ENCODE data around the gene SLC5A6.

Gene SLC5A6

DNA sequence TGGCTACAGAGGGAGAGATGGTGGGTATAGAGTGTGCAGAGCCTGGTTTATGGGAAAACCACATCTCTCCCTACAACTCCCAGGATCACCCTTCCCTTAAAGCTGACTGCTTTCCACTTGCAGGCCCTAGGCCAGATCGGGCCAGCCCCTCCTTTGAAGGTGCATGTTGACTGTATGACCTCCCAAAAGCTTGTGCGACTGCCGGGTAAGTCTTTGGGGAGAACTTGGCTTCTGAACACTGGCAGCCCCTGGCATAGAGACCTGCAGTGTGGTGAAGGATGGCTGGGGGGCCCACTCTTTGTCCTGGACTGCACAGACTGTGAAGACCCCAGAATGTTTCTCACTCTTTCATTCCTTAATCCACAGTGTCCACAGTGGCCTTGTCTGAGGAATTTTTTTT, 24.6 kb upstream of the SLC5A6 start:
- H3K36me3 ChIP-seq (ENCODE audit: control insufficient read depth, insufficient read depth, low read length) = peaks cover 100% of the 10 kb centered on the region
- H3K4me3 ChIP-seq (ENCODE audit: low read depth, low read length) = no peak overlapping the region
- H3K9me3 ChIP-seq (ENCODE audit: control insufficient read depth, insufficient read depth, low read length) = no peaks in the 10 kb centered on the region
- H3K9ac ChIP-seq (ENCODE audit: low read depth, low read length) = no peak overlapping the region
- no peaks in the 10 kb centered on the region for H3K27me3 ChIP-seq (ENCODE audit: control insufficient read depth, insufficient read depth, low read length)
- H3K4me1 ChIP-seq (ENCODE audit: control insufficient read depth, insufficient read depth, low read length) = no peaks in the 10 kb centered on the region
- H3K27ac ChIP-seq (ENCODE audit: low read depth, low read length) = no peak overlapping the region

GRCh38 chr2:27236136-27236535, 24.1 kb upstream of the SLC5A6 start:
- no peak overlapping the region for H3K4me3 ChIP-seq (ENCODE audit: low read depth, low read length)
- no peaks in the 10 kb centered on the region for H3K27me3 ChIP-seq (ENCODE audit: control insufficient read depth, insufficient read depth, low read length)
- no peak overlapping the region for H3K27ac ChIP-seq (ENCODE audit: low read depth, low read length)
- H3K9ac ChIP-seq (ENCODE audit: low read depth, low read length) = no peak overlapping the region
- no peaks in the 10 kb centered on the region for H3K9me3 ChIP-seq (ENCODE audit: control insufficient read depth, insufficient read depth, low read length)
- no peaks in the 10 kb centered on the region for H3K4me1 ChIP-seq (ENCODE audit: control insufficient read depth, insufficient read depth, low read length)
- H3K36me3 ChIP-seq (ENCODE audit: control insufficient read depth, insufficient read depth, low read length) = peaks cover 100% of the 10 kb centered on the region

DNA sequence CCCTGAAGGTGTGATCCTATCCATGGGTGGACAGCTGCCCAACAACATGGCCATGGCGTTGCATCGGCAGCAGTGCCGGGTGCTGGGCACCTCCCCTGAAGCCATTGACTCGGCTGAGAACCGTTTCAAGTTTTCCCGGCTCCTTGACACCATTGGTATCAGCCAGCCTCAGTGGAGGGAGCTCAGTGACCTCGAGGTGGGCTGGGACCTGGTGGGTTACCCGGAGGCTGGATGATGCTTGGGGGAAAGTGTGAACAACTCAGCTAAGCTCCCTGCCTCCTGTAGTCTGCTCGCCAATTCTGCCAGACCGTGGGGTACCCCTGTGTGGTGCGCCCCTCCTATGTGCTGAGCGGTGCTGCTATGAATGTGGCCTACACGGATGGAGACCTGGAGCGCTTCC, 21.3 kb upstream of the SLC5A6 start:
- Histone ChIP-seq H3K4me3 (ENCODE audit: low read depth, low read length) (no peak overlapping the region), H3K4me1 (ENCODE audit: control insufficient read depth, insufficient read depth, low read length) (no peaks in the 10 kb centered on the region), H3K9ac (ENCODE audit: low read depth, low read length) (no peak overlapping the region), H3K27ac (ENCODE audit: low read depth, low read length) (no peak overlapping the region), H3K36me3 (ENCODE audit: control insufficient read depth, insufficient read depth, low read length) (peaks cover 97% of the 10 kb centered on the region), H3K9me3 (ENCODE audit: control insufficient read depth, insufficient read depth, low read length) (no peaks in the 10 kb centered on the region), H3K27me3 (ENCODE audit: control insufficient read depth, insufficient read depth, low read length) (no peaks in the 10 kb centered on the region)

DNA sequence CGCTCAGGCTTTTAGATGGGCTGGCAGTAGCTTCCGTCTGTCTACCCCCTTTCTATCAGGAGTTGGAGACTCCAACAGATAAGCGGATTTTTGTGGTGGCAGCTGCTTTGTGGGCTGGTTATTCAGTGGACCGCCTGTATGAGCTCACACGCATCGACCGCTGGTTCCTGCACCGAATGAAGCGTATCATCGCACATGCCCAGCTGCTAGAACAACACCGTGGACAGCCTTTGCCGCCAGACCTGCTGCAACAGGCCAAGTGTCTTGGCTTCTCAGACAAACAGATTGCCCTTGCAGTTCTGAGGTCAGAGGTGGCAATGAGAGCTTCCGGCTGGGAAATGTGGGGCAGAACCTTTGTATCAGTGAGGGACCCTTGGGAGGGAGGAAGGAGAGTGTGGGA, 19.9 kb upstream of the SLC5A6 start:
- H3K36me3 ChIP-seq (ENCODE audit: control insufficient read depth, insufficient read depth, low read length) = peaks cover 97% of the 10 kb centered on the region
- no peak overlapping the region for H3K4me3 ChIP-seq (ENCODE audit: low read depth, low read length)
- H3K27ac ChIP-seq (ENCODE audit: low read depth, low read length) = no peak overlapping the region
- H3K9ac ChIP-seq (ENCODE audit: low read depth, low read length) = no peak overlapping the region
- H3K9me3 ChIP-seq (ENCODE audit: control insufficient read depth, insufficient read depth, low read length) = no peaks in the 10 kb centered on the region
- no peaks in the 10 kb centered on the region for H3K27me3 ChIP-seq (ENCODE audit: control insufficient read depth, insufficient read depth, low read length)
- no peaks in the 10 kb centered on the region for H3K4me1 ChIP-seq (ENCODE audit: control insufficient read depth, insufficient read depth, low read length)

- Histone ChIP-seq H3K4me3 (ENCODE audit: low read depth, low read length) (no peak overlapping the region), H3K27me3 (ENCODE audit: control insufficient read depth, insufficient read depth, low read length) (no peaks in the 10 kb centered on the region), H3K36me3 (ENCODE audit: control insufficient read depth, insufficient read depth, low read length) (peaks cover 95% of the 10 kb centered on the region), H3K9ac (ENCODE audit: low read depth, low read length) (no peak overlapping the region), H3K27ac (ENCODE audit: low read depth, low read length) (no peak overlapping the region), H3K4me1 (ENCODE audit: control insufficient read depth, insufficient read depth, low read length) (no peaks in the 10 kb centered on the region), H3K9me3 (ENCODE audit: control insufficient read depth, insufficient read depth, low read length) (no peaks in the 10 kb centered on the region)
Measured at GRCh38 chr2:27227501-27227900, 15.4 kb upstream of the SLC5A6 start.

GRCh38 chr2:27225526-27225925, 13.5 kb upstream of the SLC5A6 start:
- no peak overlapping the region for H3K27ac ChIP-seq (ENCODE audit: low read depth, low read length)
- H3K36me3 ChIP-seq (ENCODE audit: control insufficient read depth, insufficient read depth, low read length) = peaks cover 93% of the 10 kb centered on the region
- H3K27me3 ChIP-seq (ENCODE audit: control insufficient read depth, insufficient read depth, low read length) = no peaks in the 10 kb centered on the region
- H3K9me3 ChIP-seq (ENCODE audit: control insufficient read depth, insufficient read depth, low read length) = no peaks in the 10 kb centered on the region
- H3K4me3 ChIP-seq (ENCODE audit: low read depth, low read length) = no peak overlapping the region
- no peaks in the 10 kb centered on the region for H3K4me1 ChIP-seq (ENCODE audit: control insufficient read depth, insufficient read depth, low read length)
- H3K9ac ChIP-seq (ENCODE audit: low read depth, low read length) = no peak overlapping the region

DNA sequence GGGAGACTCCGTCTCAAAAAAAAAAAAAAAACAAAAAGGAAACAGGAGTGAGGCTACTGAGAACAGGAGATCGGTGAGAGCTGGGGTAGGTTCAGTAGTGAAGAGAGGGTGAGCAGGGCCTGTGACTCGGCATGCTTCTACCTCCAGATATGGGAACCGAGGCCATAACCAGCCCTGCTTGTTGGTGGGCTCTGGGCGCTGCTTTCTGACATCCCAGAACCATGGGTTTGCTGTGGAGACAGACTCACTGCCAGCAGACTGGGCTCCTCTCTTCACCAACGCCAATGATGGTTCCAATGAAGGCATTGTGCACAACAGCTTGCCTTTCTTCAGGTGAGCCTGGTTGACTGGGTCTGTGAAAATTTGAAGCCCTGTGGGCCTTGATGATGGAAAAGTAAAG, 11.3 kb upstream of the SLC5A6 start:
- H3K27ac ChIP-seq (ENCODE audit: low read depth, low read length) = no peak overlapping the region
- H3K4me3 ChIP-seq (ENCODE audit: low read depth, low read length) = no peak overlapping the region
- H3K4me1 ChIP-seq (ENCODE audit: control insufficient read depth, insufficient read depth, low read length) = 0 out of 2 replicates have a peak, but pooled peaks cover 3% of the 10 kb centered on the region
- H3K9me3 ChIP-seq (ENCODE audit: control insufficient read depth, insufficient read depth, low read length) = no peaks in the 10 kb centered on the region
- H3K36me3 ChIP-seq (ENCODE audit: control insufficient read depth, insufficient read depth, low read length) = peaks cover 96% of the 10 kb centered on the region
- H3K27me3 ChIP-seq (ENCODE audit: control insufficient read depth, insufficient read depth, low read length) = no peaks in the 10 kb centered on the region
- H3K9ac ChIP-seq (ENCODE audit: low read depth, low read length) = no peak overlapping the region

DNA sequence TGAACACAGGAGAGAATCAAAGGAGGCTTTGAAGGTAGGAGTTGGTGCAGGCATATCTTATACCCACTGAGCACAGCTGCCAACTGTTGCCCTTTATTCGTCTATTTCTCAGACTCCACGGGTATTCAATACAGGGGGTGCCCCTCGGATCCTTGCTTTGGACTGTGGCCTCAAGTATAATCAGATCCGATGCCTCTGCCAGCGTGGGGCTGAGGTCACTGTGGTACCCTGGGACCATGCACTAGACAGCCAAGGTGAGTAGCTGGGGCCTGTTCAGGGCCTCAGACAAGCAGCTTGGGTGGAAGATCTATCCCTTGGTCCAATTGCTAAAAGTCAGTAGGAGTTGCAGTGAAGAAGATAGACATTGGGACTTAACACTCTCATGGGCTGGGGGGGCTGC, 10.3 kb upstream of the SLC5A6 start:
- Histone ChIP-seq H3K36me3 (ENCODE audit: control insufficient read depth, insufficient read depth, low read length) (peaks cover 92% of the 10 kb centered on the region), H3K27ac (ENCODE audit: low read depth, low read length) (no peak overlapping the region)

GRCh38 chr2:27221166-27221565, 9.1 kb upstream of the SLC5A6 start:
- Histone ChIP-seq H3K27me3 (ENCODE audit: control insufficient read depth, insufficient read depth, low read length) (no peaks in the 10 kb centered on the region), H3K27ac (ENCODE audit: low read depth, low read length) (no peak overlapping the region), H3K4me3 (ENCODE audit: low read depth, low read length) (no peak overlapping the region), H3K36me3 (ENCODE audit: control insufficient read depth, insufficient read depth, low read length) (peaks cover 87% of the 10 kb centered on the region), H3K9ac (ENCODE audit: low read depth, low read length) (no peak overlapping the region), H3K4me1 (ENCODE audit: control insufficient read depth, insufficient read depth, low read length) (peaks cover 17% of the 10 kb centered on the region), H3K9me3 (ENCODE audit: control insufficient read depth, insufficient read depth, low read length) (no peaks in the 10 kb centered on the region)

More for the DNA sequence above, 10.3 kb upstream of the SLC5A6 start:
- Histone ChIP-seq H3K4me1 (ENCODE audit: control insufficient read depth, insufficient read depth, low read length) (peaks cover 9% of the 10 kb centered on the region; the same call in 1 of the 2 replicates), H3K9ac (ENCODE audit: low read depth, low read length) (no peak overlapping the region), H3K9me3 (ENCODE audit: control insufficient read depth, insufficient read depth, low read length) (no peaks in the 10 kb centered on the region), H3K27me3 (ENCODE audit: control insufficient read depth, insufficient read depth, low read length) (no peaks in the 10 kb centered on the region), H3K4me3 (ENCODE audit: low read depth, low read length) (no peak overlapping the region)

DNA sequence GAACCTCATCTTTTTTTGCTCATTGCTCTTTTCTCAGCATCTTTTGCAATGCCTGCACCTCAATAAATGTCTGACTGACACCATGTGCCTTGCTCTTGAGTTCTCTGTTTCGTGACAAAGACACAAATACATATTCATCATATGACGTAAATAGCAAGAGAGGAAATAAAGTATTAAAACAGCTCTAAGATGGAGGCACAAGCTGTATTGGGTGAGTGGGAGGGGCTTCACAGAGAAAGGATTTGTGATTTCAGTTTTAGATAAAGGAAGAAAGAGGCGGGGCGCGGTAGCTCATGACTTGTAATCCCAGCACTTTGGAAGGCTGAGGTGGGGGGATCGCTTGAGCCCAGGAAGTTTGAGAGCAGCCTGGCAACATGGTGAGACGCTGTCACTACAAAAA, 8.0 kb upstream of the SLC5A6 start:
- no peak overlapping the region for H3K27ac ChIP-seq (ENCODE audit: low read depth, low read length)
- H3K4me1 ChIP-seq (ENCODE audit: control insufficient read depth, insufficient read depth, low read length) = peaks cover 17% of the 10 kb centered on the region
- H3K9ac ChIP-seq (ENCODE audit: low read depth, low read length) = no peak overlapping the region
- no peak overlapping the region for H3K4me3 ChIP-seq (ENCODE audit: low read depth, low read length)
- H3K36me3 ChIP-seq (ENCODE audit: control insufficient read depth, insufficient read depth, low read length) = peaks cover 83% of the 10 kb centered on the region
- no peaks in the 10 kb centered on the region for H3K9me3 ChIP-seq (ENCODE audit: control insufficient read depth, insufficient read depth, low read length)
- no peaks in the 10 kb centered on the region for H3K27me3 ChIP-seq (ENCODE audit: control insufficient read depth, insufficient read depth, low read length)

- Histone ChIP-seq H3K27ac (ENCODE audit: low read depth, low read length) (no peak overlapping the region), H3K4me1 (ENCODE audit: control insufficient read depth, insufficient read depth, low read length) (peaks cover 17% of the 10 kb centered on the region), H3K36me3 (ENCODE audit: control insufficient read depth, insufficient read depth, low read length) (peaks cover 77% of the 10 kb centered on the region), H3K9me3 (ENCODE audit: control insufficient read depth, insufficient read depth, low read length) (no peaks in the 10 kb centered on the region), H3K9ac (ENCODE audit: low read depth, low read length) (no peak overlapping the region), H3K4me3 (ENCODE audit: low read depth, low read length) (no peak overlapping the region), H3K27me3 (ENCODE audit: control insufficient read depth, insufficient read depth, low read length) (no peaks in the 10 kb centered on the region)
Measured at GRCh38 chr2:27219091-27219490, 7.0 kb upstream of the SLC5A6 start.

GRCh38 chr2:27218614-27219013, 6.5 kb upstream of the SLC5A6 start:
- Histone ChIP-seq H3K36me3 (ENCODE audit: control insufficient read depth, insufficient read depth, low read length) (peaks cover 77% of the 10 kb centered on the region), H3K27me3 (ENCODE audit: control insufficient read depth, insufficient read depth, low read length) (no peaks in the 10 kb centered on the region), H3K27ac (ENCODE audit: low read depth, low read length) (peak overlapping the region; percentile 93), H3K9me3 (ENCODE audit: control insufficient read depth, insufficient read depth, low read length) (no peaks in the 10 kb centered on the region), H3K9ac (ENCODE audit: low read depth, low read length) (no peak overlapping the region), H3K4me3 (ENCODE audit: low read depth, low read length) (peak overlapping the region; percentile 80; the same call in 1 of the 2 replicates), H3K4me1 (ENCODE audit: control insufficient read depth, insufficient read depth, low read length) (peaks cover 17% of the 10 kb centered on the region)

Measured in HUES48 (cell line).